ENCODE data around the gene DPH1.
A peak's percentile ranks its signal among the peaks of the same experiment; 100 is the strongest.

The DPH1 gene

GRCh38 chr17:2022647-2023240 is 7.2 kb upstream of the DPH1 start:
- CTCF ChIA-PET: interaction anchor here (0.6 kb wide), 1 partner anchor 136 kb away, joined by 3 read pairs; no protein-coding TSS in a partner anchor
- no peak for DNase-seq (ENCODE audit: extremely low spot score)
- TF ChIP-seq ELF4 (IDR thresholded peaks at IDR 0.05) (no peak), ZNF384 (IDR thresholded peaks at IDR 0.05) (no peak), HDGF (IDR thresholded peaks at IDR 0.05; ENCODE audit: borderline replicate concordance) (no peak), ARNT (IDR thresholded peaks at IDR 0.05) (no peak), SP1 (IDR thresholded peaks at IDR 0.05) (no peak), SUZ12 (IDR thresholded peaks at IDR 0.05) (no peak), FOXA1 (IDR thresholded peaks at IDR 0.05) (no peak), TARDBP (IDR thresholded peaks at IDR 0.05) (no peak), L3MBTL2 (conservative IDR thresholded peaks at IDR 0.05) (no peak), CTBP1 (IDR thresholded peaks at IDR 0.05; ENCODE audit: borderline replicate concordance) (no peak), FOXK2 (IDR thresholded peaks at IDR 0.05) (no peak), PKNOX1 (IDR thresholded peaks at IDR 0.05) (no peak), LEF1 (IDR thresholded peaks at IDR 0.05; ENCODE audit: borderline replicate concordance) (no peak), BHLHE40 (IDR thresholded peaks at IDR 0.05; ENCODE audit: borderline replicate concordance) (no peak)
- POLR2A ChIA-PET: interaction anchor here (0.8 kb wide), 1 partner anchor 119 kb away, joined by 3 read pairs; no protein-coding TSS in a partner anchor

- CTCF ChIA-PET: interaction anchor here (0.6 to 0.7 kb wide), 3 partner anchors 13 to 137 kb away, joined by 3 read pairs; no protein-coding TSS in a partner anchor
- no peak for TF ChIP-seq CTBP1 (IDR thresholded peaks at IDR 0.05; ENCODE audit: borderline replicate concordance)
- no peak for TF ChIP-seq LEF1 (IDR thresholded peaks at IDR 0.05; ENCODE audit: borderline replicate concordance)
- TF ChIP-seq FOXM1 (IDR thresholded peaks at IDR 0.05; ENCODE audit: borderline replicate concordance): no peak
- TF ChIP-seq BHLHE40 (IDR thresholded peaks at IDR 0.05; ENCODE audit: borderline replicate concordance): no peak
- TF ChIP-seq SP1 (IDR thresholded peaks at IDR 0.05): no peak
- TF ChIP-seq FOXK2 (IDR thresholded peaks at IDR 0.05): no peak
- POLR2A ChIA-PET: interaction anchor here (0.8 kb wide), 1 partner anchor 120 kb away, joined by 3 read pairs; no protein-coding TSS in a partner anchor
- DNase-seq (ENCODE audit: extremely low spot score): no peak
Measured at GRCh38 chr17:2023256-2023655, 6.7 kb upstream of the DPH1 start.

GRCh38 chr17:2023692-2024571 is 6.0 kb upstream of the DPH1 start:
- POLR2A ChIA-PET: interaction anchor here (0.8 kb wide), 1 partner anchor 121 kb away, joined by 3 read pairs; no protein-coding TSS in a partner anchor
- DNase-seq (ENCODE audit: extremely low spot score): peak; percentile 66
- TF ChIP-seq SP1 (IDR thresholded peaks at IDR 0.05): no peak
- TF ChIP-seq ELF4 (IDR thresholded peaks at IDR 0.05): no peak
- TF ChIP-seq L3MBTL2 (conservative IDR thresholded peaks at IDR 0.05): peak; percentile 56
- no peak for TF ChIP-seq NFRKB (IDR thresholded peaks at IDR 0.05)
- TF ChIP-seq TARDBP (IDR thresholded peaks at IDR 0.05): no peak
- no peak for TF ChIP-seq FOXK2 (IDR thresholded peaks at IDR 0.05)
- no peak for TF ChIP-seq LEF1 (IDR thresholded peaks at IDR 0.05; ENCODE audit: borderline replicate concordance)
- CTCF ChIA-PET: interaction anchor here (0.6 to 2.6 kb wide), 6 partner anchors 13 to 307 kb away, joined by 3 to 19 read pairs (median 3); no protein-coding TSS in a partner anchor

- no peak for TF ChIP-seq SUZ12 (IDR thresholded peaks at IDR 0.05)
- TF ChIP-seq LEF1 (IDR thresholded peaks at IDR 0.05; ENCODE audit: borderline replicate concordance): 0 out of 2 replicates have a peak, but pooled peaks have one; percentile 34
- no peak for DNase-seq (ENCODE audit: extremely low spot score)
- ChIA-PET CTCF (interaction anchor here (0.8 to 2.6 kb wide), 6 partner anchors 30 to 308 kb away, joined by 3 to 19 read pairs (median 3); no protein-coding TSS in a partner anchor), POLR2A (no interaction called here)
Measured at GRCh38 chr17:2024572-2025219, 5.3 kb upstream of the DPH1 start.

DNA sequence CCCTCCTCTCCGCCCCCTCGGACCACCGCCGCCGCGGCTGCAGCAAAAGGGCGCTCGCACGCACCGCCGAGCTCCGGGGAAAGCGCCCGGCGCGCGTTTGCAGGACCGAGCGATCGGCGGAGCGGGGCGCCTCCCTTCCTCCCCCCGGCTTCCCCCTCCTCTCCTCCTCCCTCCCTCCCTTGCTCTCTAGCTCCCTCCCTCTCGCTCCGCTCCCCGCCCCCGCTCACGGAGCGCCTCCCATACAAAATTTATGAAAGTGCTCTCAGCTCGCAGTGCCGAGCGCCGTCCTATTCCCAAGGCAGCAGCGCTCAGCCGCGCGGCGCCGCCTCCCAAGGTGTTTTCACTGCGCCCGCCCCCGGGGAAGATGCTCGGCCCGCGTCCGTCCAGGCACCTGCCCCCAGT is 4.7 kb upstream of the DPH1 start, which contains the start of gene RTN4RL1:
TSS of gene RTN4RL1 (minus strand) at position 115 of the 402 bp plus-strand sequence. CDS start 469 bp downstream, outside the sequence.
- no peak for TF ChIP-seq PKNOX1 (IDR thresholded peaks at IDR 0.05)
- no peak for TF ChIP-seq LEF1 (IDR thresholded peaks at IDR 0.05; ENCODE audit: borderline replicate concordance)
- no peak for TF ChIP-seq FOXK2 (IDR thresholded peaks at IDR 0.05)
- TF ChIP-seq ARNT (IDR thresholded peaks at IDR 0.05): no peak
- no peak for TF ChIP-seq HDGF (IDR thresholded peaks at IDR 0.05; ENCODE audit: borderline replicate concordance)
- TF ChIP-seq L3MBTL2 (conservative IDR thresholded peaks at IDR 0.05): no peak
- no peak for TF ChIP-seq SP1 (IDR thresholded peaks at IDR 0.05)
- no peak for TF ChIP-seq NFRKB (IDR thresholded peaks at IDR 0.05)
- TF ChIP-seq CTBP1 (IDR thresholded peaks at IDR 0.05; ENCODE audit: borderline replicate concordance): no peak
- no peak for TF ChIP-seq TARDBP (IDR thresholded peaks at IDR 0.05)
- no peak for TF ChIP-seq FOXM1 (IDR thresholded peaks at IDR 0.05; ENCODE audit: borderline replicate concordance)
- ChIA-PET CTCF (interaction anchor here (0.5 to 2.6 kb wide), 6 partner anchors 110 to 308 kb away, joined by 3 to 19 read pairs (median 3); no protein-coding TSS in a partner anchor), POLR2A (interaction anchor here (1.5 kb wide), 1 partner anchor 116 kb away, joined by 7 read pairs; no protein-coding TSS in a partner anchor)
- peak; percentile 61 for DNase-seq (ENCODE audit: extremely low spot score)

Measured in HEK293T (cell line).